Measurements from ENCODE around the gene UMOD.

Gene UMOD

GRCh38 chr16:20383106-20384029, 30.9 kb upstream of the UMOD start:
- no peak for TF ChIP-seq SUZ12 (IDR thresholded peaks at IDR 0.05; ENCODE audit: extremely low read depth, insufficient read depth, insufficient read length)
- no peak for TF ChIP-seq ZNF274 (IDR thresholded peaks at IDR 0.05; ENCODE audit: low read depth, low read length)
- no peak for TF ChIP-seq YY1 (IDR thresholded peaks at IDR 0.05; ENCODE audit: insufficient read depth, insufficient read length)
- Histone ChIP-seq H3K4me1 (ENCODE audit: insufficient read depth, insufficient read length) (no peaks in the 10 kb centered on the region), H3K9me3 (ENCODE audit: insufficient read depth, low read length) (no peaks in the 10 kb centered on the region), H3K4me3 (ENCODE audit: insufficient read length, low read depth) (no peak overlapping the region), H3K27me3 (ENCODE audit: insufficient read depth, insufficient read length) (no peaks in the 10 kb centered on the region), H3K36me3 (ENCODE audit: insufficient read depth, insufficient read length, low read length) (no peaks in the 10 kb centered on the region), H3K9ac (ENCODE audit: insufficient read length, low read depth) (peak overlapping the region; percentile 16)
- DNase-seq (ENCODE audit: low read depth, low spot score), result peak; percentile 82

- Histone ChIP-seq H3K4me3 (ENCODE audit: insufficient read length, low read depth) (no peak overlapping the region), H3K9me3 (ENCODE audit: insufficient read depth, low read length) (no peaks in the 10 kb centered on the region), H3K9ac (ENCODE audit: insufficient read length, low read depth) (no peak overlapping the region), H3K4me1 (ENCODE audit: insufficient read depth, insufficient read length) (no peaks in the 10 kb centered on the region), H3K27me3 (ENCODE audit: insufficient read depth, insufficient read length) (no peaks in the 10 kb centered on the region), H3K36me3 (ENCODE audit: insufficient read depth, insufficient read length, low read length) (no peaks in the 10 kb centered on the region)
- DNase-seq (ENCODE audit: low read depth, low spot score), result no peak
- TF ChIP-seq SUZ12 (IDR thresholded peaks at IDR 0.05; ENCODE audit: extremely low read depth, insufficient read depth, insufficient read length) (no peak), YY1 (IDR thresholded peaks at IDR 0.05; ENCODE audit: insufficient read depth, insufficient read length) (no peak), ZNF274 (IDR thresholded peaks at IDR 0.05; ENCODE audit: low read depth, low read length) (no peak)
These were observed 29.9 kb upstream of the UMOD start for GRCh38 chr16:20382202-20382948.

GRCh38 chr16:20380782-20381181, 28.3 kb upstream of the UMOD start:
- no peaks in the 10 kb centered on the region for H3K9me3 ChIP-seq (ENCODE audit: insufficient read depth, low read length)
- no peaks in the 10 kb centered on the region for H3K27me3 ChIP-seq (ENCODE audit: insufficient read depth, insufficient read length)

GRCh38 chr16:20377181-20377580, 24.7 kb upstream of the UMOD start:
- H3K4me1 ChIP-seq (ENCODE audit: insufficient read depth, insufficient read length), result no peaks in the 10 kb centered on the region
- H3K4me3 ChIP-seq (ENCODE audit: insufficient read length, low read depth), result no peak overlapping the region
- no peak for DNase-seq (ENCODE audit: low read depth, low spot score)
- H3K9me3 ChIP-seq (ENCODE audit: insufficient read depth, low read length), result no peaks in the 10 kb centered on the region
- no peaks in the 10 kb centered on the region for H3K27me3 ChIP-seq (ENCODE audit: insufficient read depth, insufficient read length)
- TF ChIP-seq YY1 (IDR thresholded peaks at IDR 0.05; ENCODE audit: insufficient read depth, insufficient read length), result no peak
- no peak for TF ChIP-seq SUZ12 (IDR thresholded peaks at IDR 0.05; ENCODE audit: extremely low read depth, insufficient read depth, insufficient read length)
- TF ChIP-seq ZNF274 (IDR thresholded peaks at IDR 0.05; ENCODE audit: low read depth, low read length), result no peak
- H3K9ac ChIP-seq (ENCODE audit: insufficient read length, low read depth), result no peak overlapping the region
- H3K36me3 ChIP-seq (ENCODE audit: insufficient read depth, insufficient read length, low read length), result no peaks in the 10 kb centered on the region

More at GRCh38 chr16:20380782-20381181, 28.3 kb upstream of the UMOD start:
- Histone ChIP-seq H3K36me3 (ENCODE audit: insufficient read depth, insufficient read length, low read length) (no peaks in the 10 kb centered on the region), H3K4me3 (ENCODE audit: insufficient read length, low read depth) (no peak overlapping the region), H3K4me1 (ENCODE audit: insufficient read depth, insufficient read length) (no peaks in the 10 kb centered on the region), H3K9ac (ENCODE audit: insufficient read length, low read depth) (no peak overlapping the region)
- no peak for DNase-seq (ENCODE audit: low read depth, low spot score)
- no peak for TF ChIP-seq SUZ12 (IDR thresholded peaks at IDR 0.05; ENCODE audit: extremely low read depth, insufficient read depth, insufficient read length)
- no peak for TF ChIP-seq ZNF274 (IDR thresholded peaks at IDR 0.05; ENCODE audit: low read depth, low read length)
- no peak for TF ChIP-seq YY1 (IDR thresholded peaks at IDR 0.05; ENCODE audit: insufficient read depth, insufficient read length)

GRCh38 chr16:20372701-20373100, 20.2 kb upstream of the UMOD start:
- no peak overlapping the region for H3K9ac ChIP-seq (ENCODE audit: insufficient read length, low read depth)

GRCh38 chr16:20369452-20370054, 17.0 kb upstream of the UMOD start:
- H3K4me1 ChIP-seq (ENCODE audit: insufficient read depth, insufficient read length), result no peaks in the 10 kb centered on the region
- DNase-seq (ENCODE audit: low read depth, low spot score), result no peak
- H3K27me3 ChIP-seq (ENCODE audit: insufficient read depth, insufficient read length), result no peaks in the 10 kb centered on the region
- H3K9ac ChIP-seq (ENCODE audit: insufficient read length, low read depth), result no peak overlapping the region
- H3K36me3 ChIP-seq (ENCODE audit: insufficient read depth, insufficient read length, low read length), result no peaks in the 10 kb centered on the region
- H3K4me3 ChIP-seq (ENCODE audit: insufficient read length, low read depth), result no peak overlapping the region
- TF ChIP-seq ZNF274 (IDR thresholded peaks at IDR 0.05; ENCODE audit: low read depth, low read length) (no peak), SUZ12 (IDR thresholded peaks at IDR 0.05; ENCODE audit: extremely low read depth, insufficient read depth, insufficient read length) (no peak), YY1 (IDR thresholded peaks at IDR 0.05; ENCODE audit: insufficient read depth, insufficient read length) (no peak)
- no peaks in the 10 kb centered on the region for H3K9me3 ChIP-seq (ENCODE audit: insufficient read depth, low read length)

More at GRCh38 chr16:20372701-20373100, 20.2 kb upstream of the UMOD start:
- no peaks in the 10 kb centered on the region for H3K9me3 ChIP-seq (ENCODE audit: insufficient read depth, low read length)
- no peaks in the 10 kb centered on the region for H3K36me3 ChIP-seq (ENCODE audit: insufficient read depth, insufficient read length, low read length)
- DNase-seq (ENCODE audit: low read depth, low spot score), result no peak
- no peaks in the 10 kb centered on the region for H3K27me3 ChIP-seq (ENCODE audit: insufficient read depth, insufficient read length)
- no peak overlapping the region for H3K4me3 ChIP-seq (ENCODE audit: insufficient read length, low read depth)
- TF ChIP-seq YY1 (IDR thresholded peaks at IDR 0.05; ENCODE audit: insufficient read depth, insufficient read length), result no peak
- no peak for TF ChIP-seq SUZ12 (IDR thresholded peaks at IDR 0.05; ENCODE audit: extremely low read depth, insufficient read depth, insufficient read length)
- no peak for TF ChIP-seq ZNF274 (IDR thresholded peaks at IDR 0.05; ENCODE audit: low read depth, low read length)
- H3K4me1 ChIP-seq (ENCODE audit: insufficient read depth, insufficient read length), result no peaks in the 10 kb centered on the region

Measured in NT2/D1 (cell line).